Ishikawa (cell line): ENCODE data around the gene P3H2.

Experiments used
- CEBPB ChIP-seq: IDR thresholded peaks from 2 replicates; pipeline ENCODE4 v1.6.1; 2012
- CREB1 ChIP-seq: IDR thresholded peaks from 2 replicates; pipeline ENCODE4 v1.6.1; 2012; ENCODE audit warnings: low read depth
- EGR1 ChIP-seq: IDR thresholded peaks from 2 replicates; pipeline ENCODE4 v1.6.1; 2012
- EP300 ChIP-seq: IDR thresholded peaks from 2 replicates; pipeline ENCODE4 v1.6.1; 2012; ENCODE audit warnings: borderline replicate concordance
- FOXM1 ChIP-seq: IDR thresholded peaks from 2 replicates; pipeline ENCODE4 v1.6.1; 2012; ENCODE audit warnings: low read depth, borderline replicate concordance
- MAX ChIP-seq: IDR thresholded peaks from 2 replicates; pipeline ENCODE4 v1.6.1; 2012
- NFIC ChIP-seq: IDR thresholded peaks from 2 replicates; pipeline ENCODE4 v1.6.1; 2012
- RAD21 ChIP-seq: IDR thresholded peaks from 2 replicates; pipeline ENCODE4 v1.6.1; 2012; ENCODE audit warnings: low read depth
- TAF1 ChIP-seq: IDR thresholded peaks from 2 replicates; pipeline ENCODE4 v1.6.1; 2012; ENCODE audit warnings: low read depth, mild to moderate bottlenecking
- TCF12 ChIP-seq: IDR thresholded peaks from 2 replicates; pipeline ENCODE4 v1.6.1; 2012; ENCODE audit warnings: low read depth
- TEAD4 ChIP-seq: IDR thresholded peaks from 2 replicates; pipeline ENCODE4 v1.6.1; 2012
- USF1 ChIP-seq: IDR thresholded peaks from 2 replicates; pipeline ENCODE4 v1.6.1; 2012
- YY1 ChIP-seq: IDR thresholded peaks from 2 replicates; pipeline ENCODE4 v1.6.1; 2012; ENCODE audit warnings: low read depth
- ZBTB7A ChIP-seq: IDR thresholded peaks from 2 replicates; pipeline ENCODE4 v1.6.1; 2012; ENCODE audit warnings: low read depth
- TF ChIP-seq, protein P1 (sequence below): IDR thresholded peaks from 2 replicates; pipeline ENCODE4 v1.6.1; 2012; ENCODE audit warnings: low read depth, mild to moderate bottlenecking

The P3H2 gene

GRCh38 chr3:190063490-190063889 is 57.2 kb downstream of the P3H2 start:
- no peak for TF ChIP-seq TAF1

GRCh38 chr3:190060192-190060775 is 60.4 kb downstream of the P3H2 start:
- no peak for TF ChIP-seq EP300
- TF ChIP-seq TCF12 = no peak
- no peak for TF ChIP-seq CEBPB
- TF ChIP-seq ZBTB7A = no peak
- TF ChIP-seq EGR1 = no peak
- TF ChIP-seq RAD21 = no peak
- TF ChIP-seq MAX = no peak
- no peak for TF ChIP-seq CREB1
- TF ChIP-seq FOXM1 = no peak
- TF ChIP-seq TEAD4 = no peak
- no peak for TF ChIP-seq NFIC
- no peak for TF ChIP-seq TAF1
- TF ChIP-seq YY1 = no peak
- TF ChIP-seq USF1 = no peak
- TF ChIP-seq, protein P1, sequence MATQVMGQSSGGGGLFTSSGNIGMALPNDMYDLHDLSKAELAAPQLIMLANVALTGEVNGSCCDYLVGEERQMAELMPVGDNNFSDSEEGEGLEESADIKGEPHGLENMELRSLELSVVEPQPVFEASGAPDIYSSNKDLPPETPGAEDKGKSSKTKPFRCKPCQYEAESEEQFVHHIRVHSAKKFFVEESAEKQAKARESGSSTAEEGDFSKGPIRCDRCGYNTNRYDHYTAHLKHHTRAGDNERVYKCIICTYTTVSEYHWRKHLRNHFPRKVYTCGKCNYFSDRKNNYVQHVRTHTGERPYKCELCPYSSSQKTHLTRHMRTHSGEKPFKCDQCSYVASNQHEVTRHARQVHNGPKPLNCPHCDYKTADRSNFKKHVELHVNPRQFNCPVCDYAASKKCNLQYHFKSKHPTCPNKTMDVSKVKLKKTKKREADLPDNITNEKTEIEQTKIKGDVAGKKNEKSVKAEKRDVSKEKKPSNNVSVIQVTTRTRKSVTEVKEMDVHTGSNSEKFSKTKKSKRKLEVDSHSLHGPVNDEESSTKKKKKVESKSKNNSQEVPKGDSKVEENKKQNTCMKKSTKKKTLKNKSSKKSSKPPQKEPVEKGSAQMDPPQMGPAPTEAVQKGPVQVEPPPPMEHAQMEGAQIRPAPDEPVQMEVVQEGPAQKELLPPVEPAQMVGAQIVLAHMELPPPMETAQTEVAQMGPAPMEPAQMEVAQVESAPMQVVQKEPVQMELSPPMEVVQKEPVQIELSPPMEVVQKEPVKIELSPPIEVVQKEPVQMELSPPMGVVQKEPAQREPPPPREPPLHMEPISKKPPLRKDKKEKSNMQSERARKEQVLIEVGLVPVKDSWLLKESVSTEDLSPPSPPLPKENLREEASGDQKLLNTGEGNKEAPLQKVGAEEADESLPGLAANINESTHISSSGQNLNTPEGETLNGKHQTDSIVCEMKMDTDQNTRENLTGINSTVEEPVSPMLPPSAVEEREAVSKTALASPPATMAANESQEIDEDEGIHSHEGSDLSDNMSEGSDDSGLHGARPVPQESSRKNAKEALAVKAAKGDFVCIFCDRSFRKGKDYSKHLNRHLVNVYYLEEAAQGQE = no peak

- no peak for TF ChIP-seq MAX
- no peak for TF ChIP-seq EP300
- no peak for TF ChIP-seq YY1
- TF ChIP-seq TEAD4 = no peak
- TF ChIP-seq USF1 = no peak
- TF ChIP-seq CEBPB = no peak
- TF ChIP-seq, protein P1 = no peak
- TF ChIP-seq TAF1 = no peak
- no peak for TF ChIP-seq NFIC
- TF ChIP-seq FOXM1 = no peak
- no peak for TF ChIP-seq EGR1
- no peak for TF ChIP-seq RAD21
- TF ChIP-seq TCF12 = no peak
- no peak for TF ChIP-seq ZBTB7A
- TF ChIP-seq CREB1 = no peak
These were observed 61.5 kb downstream of the P3H2 start for GRCh38 chr3:190059242-190059590.

DNA sequence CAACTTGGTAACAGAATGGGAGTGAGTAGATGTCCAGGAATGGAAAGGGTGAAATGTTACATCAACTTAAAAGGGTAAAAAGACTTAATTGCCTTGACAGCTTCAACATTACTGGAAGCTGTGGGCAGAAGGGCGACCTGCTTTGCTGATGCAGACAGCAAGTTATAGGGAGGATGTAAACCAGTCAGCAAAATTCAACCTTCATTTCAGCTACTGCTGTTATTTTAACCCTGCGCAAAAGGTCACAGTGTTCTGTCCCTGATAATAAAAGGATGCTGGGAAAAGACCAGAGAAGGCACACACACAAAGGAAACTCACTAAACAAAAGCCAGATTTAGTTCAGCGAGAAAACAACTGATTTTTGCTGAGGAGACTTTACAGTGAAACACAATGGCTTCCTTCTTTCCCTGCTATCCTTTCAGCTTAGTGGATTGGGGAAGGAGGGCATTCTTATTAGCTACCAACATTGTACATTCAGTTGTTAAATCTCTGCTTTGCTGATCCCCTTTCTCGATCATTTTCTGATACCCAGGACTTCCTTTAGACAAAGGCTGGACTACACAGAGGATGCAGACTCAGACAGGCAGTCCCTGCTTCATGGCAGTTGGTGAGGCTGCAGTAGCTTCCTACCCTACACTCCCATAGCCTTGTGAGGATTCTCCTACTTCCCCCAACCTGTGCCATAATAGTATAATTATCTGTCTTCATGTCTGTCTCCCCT is 62.0 kb downstream of the P3H2 start:
- no peak for TF ChIP-seq TCF12
- TF ChIP-seq CREB1 = no peak
- TF ChIP-seq USF1 = no peak
- no peak for TF ChIP-seq ZBTB7A
- TF ChIP-seq TAF1 = no peak
- no peak for TF ChIP-seq EGR1
- TF ChIP-seq, protein P1 = no peak
- TF ChIP-seq EP300 = no peak
- no peak for TF ChIP-seq TEAD4
- TF ChIP-seq NFIC = no peak
- no peak for TF ChIP-seq RAD21
- TF ChIP-seq CEBPB = no peak
- no peak for TF ChIP-seq YY1
- no peak for TF ChIP-seq FOXM1
